ENCODE measurements around the gene NPAS3.

DNA sequence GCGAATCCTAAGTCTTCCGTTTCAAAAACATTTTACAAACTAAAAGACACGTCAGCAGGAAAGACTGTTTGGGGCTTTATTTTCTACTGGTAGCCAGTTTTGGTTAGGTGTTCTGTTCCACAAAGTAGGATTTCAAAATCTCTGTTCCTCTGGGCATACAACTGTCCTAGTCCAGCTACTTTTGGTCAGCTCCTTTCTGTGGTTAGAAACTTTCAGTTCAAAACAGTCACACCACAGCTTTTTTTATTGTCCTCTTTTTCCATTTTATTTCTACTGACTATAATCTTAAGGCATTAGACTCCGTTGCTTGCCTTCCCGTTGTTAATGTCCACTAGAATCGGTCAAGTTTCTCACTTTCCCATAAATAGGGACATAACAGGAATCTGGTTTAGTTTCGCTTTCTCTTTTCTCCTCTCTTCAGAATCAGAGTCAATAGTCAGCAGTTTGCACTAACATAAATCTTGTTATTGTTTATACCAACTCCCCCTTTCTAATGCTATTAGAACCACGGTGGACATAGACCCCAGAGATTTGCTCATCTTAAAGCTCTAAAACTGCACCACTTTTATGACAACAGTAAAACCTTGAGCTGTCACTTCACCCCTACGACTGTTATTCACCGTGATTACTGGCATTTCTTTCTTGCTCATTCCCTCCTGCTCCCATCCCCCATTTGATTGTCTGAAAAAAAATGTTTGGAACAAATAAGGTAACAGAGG, 41.5 kb upstream of the NPAS3 start:
- TF ChIP-seq, protein P1, sequence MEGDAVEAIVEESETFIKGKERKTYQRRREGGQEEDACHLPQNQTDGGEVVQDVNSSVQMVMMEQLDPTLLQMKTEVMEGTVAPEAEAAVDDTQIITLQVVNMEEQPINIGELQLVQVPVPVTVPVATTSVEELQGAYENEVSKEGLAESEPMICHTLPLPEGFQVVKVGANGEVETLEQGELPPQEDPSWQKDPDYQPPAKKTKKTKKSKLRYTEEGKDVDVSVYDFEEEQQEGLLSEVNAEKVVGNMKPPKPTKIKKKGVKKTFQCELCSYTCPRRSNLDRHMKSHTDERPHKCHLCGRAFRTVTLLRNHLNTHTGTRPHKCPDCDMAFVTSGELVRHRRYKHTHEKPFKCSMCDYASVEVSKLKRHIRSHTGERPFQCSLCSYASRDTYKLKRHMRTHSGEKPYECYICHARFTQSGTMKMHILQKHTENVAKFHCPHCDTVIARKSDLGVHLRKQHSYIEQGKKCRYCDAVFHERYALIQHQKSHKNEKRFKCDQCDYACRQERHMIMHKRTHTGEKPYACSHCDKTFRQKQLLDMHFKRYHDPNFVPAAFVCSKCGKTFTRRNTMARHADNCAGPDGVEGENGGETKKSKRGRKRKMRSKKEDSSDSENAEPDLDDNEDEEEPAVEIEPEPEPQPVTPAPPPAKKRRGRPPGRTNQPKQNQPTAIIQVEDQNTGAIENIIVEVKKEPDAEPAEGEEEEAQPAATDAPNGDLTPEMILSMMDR (IDR thresholded peaks at IDR 0.05) = no peak
- TF ChIP-seq POLR2A (IDR thresholded peaks at IDR 0.05) = no peak
